Neural progenitor cell (in vitro differentiated cells): ENCODE measurements around the gene RNF150.

Experiments
- EZH2 ChIP-seq: fragments of 200-600 bp; sonication (generic); IDR thresholded peaks from 2 replicates; pipeline ENCODE4 v1.6.1; 2017; ENCODE audit warnings: antibody characterized with exemption, mild to moderate bottlenecking, moderate library complexity
- TF ChIP-seq, protein P1 (sequence below): fragments of 200-600 bp; sonication (generic); IDR thresholded peaks from 2 replicates; pipeline ENCODE4 v1.5.1; 2017; ENCODE audit warnings: antibody characterized with exemption, mild to moderate bottlenecking

DNA sequence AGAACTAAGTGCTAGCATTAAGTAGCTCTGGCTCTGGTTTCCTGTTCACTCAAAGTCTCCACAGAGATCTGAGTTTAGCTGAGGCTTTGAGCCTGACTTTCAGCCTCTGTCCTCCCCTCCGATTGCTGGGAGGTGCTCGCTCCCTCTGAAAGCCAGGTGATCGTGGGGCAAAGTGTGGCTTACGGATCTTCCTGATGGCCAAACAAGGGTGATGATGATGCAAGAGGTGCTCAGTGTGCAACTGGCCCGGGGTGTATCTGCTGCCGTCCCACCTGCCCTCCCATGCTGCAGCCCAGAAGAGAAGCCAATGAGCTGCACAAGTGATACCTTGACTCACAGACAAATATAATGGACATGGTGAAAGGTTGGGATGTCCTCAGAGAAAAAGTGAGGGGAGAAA, 207.9 kb downstream of the RNF150 start:
- TF ChIP-seq, protein P1, sequence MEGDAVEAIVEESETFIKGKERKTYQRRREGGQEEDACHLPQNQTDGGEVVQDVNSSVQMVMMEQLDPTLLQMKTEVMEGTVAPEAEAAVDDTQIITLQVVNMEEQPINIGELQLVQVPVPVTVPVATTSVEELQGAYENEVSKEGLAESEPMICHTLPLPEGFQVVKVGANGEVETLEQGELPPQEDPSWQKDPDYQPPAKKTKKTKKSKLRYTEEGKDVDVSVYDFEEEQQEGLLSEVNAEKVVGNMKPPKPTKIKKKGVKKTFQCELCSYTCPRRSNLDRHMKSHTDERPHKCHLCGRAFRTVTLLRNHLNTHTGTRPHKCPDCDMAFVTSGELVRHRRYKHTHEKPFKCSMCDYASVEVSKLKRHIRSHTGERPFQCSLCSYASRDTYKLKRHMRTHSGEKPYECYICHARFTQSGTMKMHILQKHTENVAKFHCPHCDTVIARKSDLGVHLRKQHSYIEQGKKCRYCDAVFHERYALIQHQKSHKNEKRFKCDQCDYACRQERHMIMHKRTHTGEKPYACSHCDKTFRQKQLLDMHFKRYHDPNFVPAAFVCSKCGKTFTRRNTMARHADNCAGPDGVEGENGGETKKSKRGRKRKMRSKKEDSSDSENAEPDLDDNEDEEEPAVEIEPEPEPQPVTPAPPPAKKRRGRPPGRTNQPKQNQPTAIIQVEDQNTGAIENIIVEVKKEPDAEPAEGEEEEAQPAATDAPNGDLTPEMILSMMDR: no peak
- TF ChIP-seq EZH2: no peak
